Measurements from ENCODE around the gene ADIPOQ. TPM values are rescaled to one million over a fixed set of nuclear protein-coding genes. Genes with fewer than 3 reads are reported as not detected.
"Not testable (repeated sequence)": the region's sequence is repeated elsewhere in the genome, so short reads cannot be mapped to it uniquely, and the experiment has no call there.

Gene ADIPOQ
- total and polyA plus RNA-seq, 2 of the 13 experiments (the other 11 are each of a cell fraction or from before 2014, with no cell fraction given): not detected

DNA sequence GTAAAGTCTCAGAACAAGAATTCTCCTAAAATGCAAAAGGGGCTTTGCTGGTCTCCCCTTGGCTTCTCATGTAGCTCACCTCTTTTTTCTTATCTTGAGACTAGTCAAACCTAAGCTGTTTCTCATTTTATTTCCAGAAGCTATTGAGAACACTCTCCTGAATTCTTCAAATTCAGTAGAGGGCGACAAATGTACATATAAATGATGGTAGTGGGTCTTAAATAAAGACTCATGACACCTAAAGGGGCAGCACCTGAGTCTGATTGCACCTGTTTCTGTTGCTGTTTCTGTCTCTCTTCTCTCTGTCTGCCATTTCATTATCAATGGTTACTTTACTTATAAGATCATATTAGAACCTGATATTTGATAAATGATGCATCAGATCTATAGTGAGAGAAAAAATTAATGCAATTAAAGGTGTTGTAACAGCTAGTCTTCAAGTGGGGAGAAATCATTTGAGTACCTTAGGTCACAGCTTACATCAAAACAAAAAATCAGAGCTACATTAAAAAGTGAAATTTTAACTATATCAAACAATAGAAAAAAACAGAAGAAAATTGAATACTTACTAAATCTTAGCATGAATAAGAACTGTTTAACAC is 7.0 kb downstream of the ADIPOQ start:
- ChIA-PET POLR2A (interaction anchor here (0.6 to 1.4 kb wide), 3 partner anchors 190 to 316 kb away, joined by 3 to 7 read pairs (median 3); no protein-coding TSS in a partner anchor), CTCF (ENCODE audit: low intra/inter-chr PET ratio, low total read pairs) (interaction anchor here (1.0 to 2.4 kb wide), 5 partner anchors 81 to 316 kb away, joined by 3 to 13 read pairs (median 6); partner anchors contain the start of gene ST6GAL1)
- WGBS (ENCODE audit: low lambda C conversion rate): 0% methylated on average over 1 of the region's 1 CpG
- Histone ChIP-seq H3K36me3 (replicated peaks in 1 of 2; ENCODE audit: control insufficient read depth in 1 of 2, insufficient read depth in 2 of 2, low read length in 2 of 2) (no peaks in the 10 kb centered on the region), H3K9me3 (ENCODE audit: low read length) (no peaks in the 10 kb centered on the region), H3K4me2 (ENCODE audit: low read depth, low read length) (no peak overlapping the region), H3K79me2 (ENCODE audit: insufficient read depth, low read length) (no peaks in the 10 kb centered on the region), H3K4me3 (replicated peaks in 1 of 3; ENCODE audit: insufficient read depth in 1 of 3, low read depth in 2 of 3, low read length in 3 of 3) (no peak overlapping the region), H3K4me1 (ENCODE audit: insufficient read depth, low read length) (no peaks in the 10 kb centered on the region), H3K27ac (ENCODE audit: extremely low read length, insufficient read depth, low read length) (no peak overlapping the region), H4K20me1 (ENCODE audit: insufficient read depth, low read length) (no peaks in the 10 kb centered on the region), H3K27me3 (ENCODE audit: control insufficient read depth in 1 of 2, insufficient read depth in 2 of 2, low read length in 2 of 2) (peaks cover 0 to 12% of the 10 kb centered on the region in 2 experiments; a peak in 1 of 5 replicates), H2AFZ (ENCODE audit: low read length) (no peak overlapping the region), H3K9ac (ENCODE audit: insufficient read depth, low read depth, low read length) (no peak overlapping the region)
- ATAC-seq: peak; percentile 82
- peak; percentile 53 for FAIRE-seq
- intact Hi-C loops (cut with micrococcal nuclease; ENCODE audit: unreplicated experiment) (loop anchor here (1.0 to 5.0 kb wide), 6 partner anchors 81 to 316 kb away; partner anchors contain the start of gene ST6GAL1), in situ Hi-C loops (cut with HindIII; ENCODE audit: extremely low pct_ligation_motif_present, low pct_unique_long_range_greater_than_20kb) (no loop called here)
- BruUV-seq (replicated peaks): no TSS peak
- TF ChIP-seq, protein P1, sequence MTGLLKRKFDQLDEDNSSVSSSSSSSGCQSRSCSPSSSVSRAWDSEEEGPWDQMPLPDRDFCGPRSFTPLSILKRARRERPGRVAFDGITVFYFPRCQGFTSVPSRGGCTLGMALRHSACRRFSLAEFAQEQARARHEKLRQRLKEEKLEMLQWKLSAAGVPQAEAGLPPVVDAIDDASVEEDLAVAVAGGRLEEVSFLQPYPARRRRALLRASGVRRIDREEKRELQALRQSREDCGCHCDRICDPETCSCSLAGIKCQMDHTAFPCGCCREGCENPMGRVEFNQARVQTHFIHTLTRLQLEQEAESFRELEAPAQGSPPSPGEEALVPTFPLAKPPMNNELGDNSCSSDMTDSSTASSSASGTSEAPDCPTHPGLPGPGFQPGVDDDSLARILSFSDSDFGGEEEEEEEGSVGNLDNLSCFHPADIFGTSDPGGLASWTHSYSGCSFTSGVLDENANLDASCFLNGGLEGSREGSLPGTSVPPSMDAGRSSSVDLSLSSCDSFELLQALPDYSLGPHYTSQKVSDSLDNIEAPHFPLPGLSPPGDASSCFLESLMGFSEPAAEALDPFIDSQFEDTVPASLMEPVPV (CRISPR knock-in tag; IDR thresholded peaks at IDR 0.05): no peak
- TF ChIP-seq GATAD2A (CRISPR knock-in tag; IDR thresholded peaks at IDR 0.05) (0 out of 2 replicates have a peak, but pooled peaks have one; percentile 30), STAG1 (CRISPR knock-in tag; IDR thresholded peaks at IDR 0.05) (peak; percentile 93), SMC3 (IDR thresholded peaks at IDR 0.05; ENCODE audit: low read length) (peak; percentile 61; the same call in 1 of the 2 replicates), RAD21 (CRISPR knock-in tag; IDR thresholded peaks at IDR 0.05) (peak; percentile 63; the same call in 1 of the 2 replicates)
- TF ChIP-seq, protein P2, sequence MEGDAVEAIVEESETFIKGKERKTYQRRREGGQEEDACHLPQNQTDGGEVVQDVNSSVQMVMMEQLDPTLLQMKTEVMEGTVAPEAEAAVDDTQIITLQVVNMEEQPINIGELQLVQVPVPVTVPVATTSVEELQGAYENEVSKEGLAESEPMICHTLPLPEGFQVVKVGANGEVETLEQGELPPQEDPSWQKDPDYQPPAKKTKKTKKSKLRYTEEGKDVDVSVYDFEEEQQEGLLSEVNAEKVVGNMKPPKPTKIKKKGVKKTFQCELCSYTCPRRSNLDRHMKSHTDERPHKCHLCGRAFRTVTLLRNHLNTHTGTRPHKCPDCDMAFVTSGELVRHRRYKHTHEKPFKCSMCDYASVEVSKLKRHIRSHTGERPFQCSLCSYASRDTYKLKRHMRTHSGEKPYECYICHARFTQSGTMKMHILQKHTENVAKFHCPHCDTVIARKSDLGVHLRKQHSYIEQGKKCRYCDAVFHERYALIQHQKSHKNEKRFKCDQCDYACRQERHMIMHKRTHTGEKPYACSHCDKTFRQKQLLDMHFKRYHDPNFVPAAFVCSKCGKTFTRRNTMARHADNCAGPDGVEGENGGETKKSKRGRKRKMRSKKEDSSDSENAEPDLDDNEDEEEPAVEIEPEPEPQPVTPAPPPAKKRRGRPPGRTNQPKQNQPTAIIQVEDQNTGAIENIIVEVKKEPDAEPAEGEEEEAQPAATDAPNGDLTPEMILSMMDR (CRISPR knock-in tag; IDR thresholded peaks at IDR 0.05): peak; percentile 72
- peak; percentile 67 for DNase-seq (ENCODE audit: low spot score)

DNA sequence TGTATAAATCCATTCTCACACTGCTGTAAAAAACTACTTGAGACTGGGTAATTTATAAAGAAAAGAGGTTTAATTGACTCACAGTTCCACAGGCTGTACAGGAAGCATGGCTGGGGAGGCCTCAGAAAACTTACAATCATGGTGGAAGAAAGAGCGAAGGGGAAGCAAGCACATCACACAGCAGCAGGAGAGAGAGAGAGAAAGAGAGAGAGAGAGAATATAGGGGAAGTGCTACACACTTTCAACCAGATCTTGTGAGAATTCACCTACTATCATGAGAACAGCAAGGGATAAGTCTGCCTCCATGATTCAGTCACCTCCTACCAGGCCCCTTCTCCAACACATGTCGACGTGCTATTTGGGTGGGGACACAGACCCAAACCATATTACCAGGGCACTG is 9.3 kb downstream of the ADIPOQ start:
- BruUV-seq (replicated peaks); H3K79me2 ChIP-seq (ENCODE audit: insufficient read depth, low read length); H3K4me1 ChIP-seq (ENCODE audit: insufficient read depth, low read length); FAIRE-seq; H3K9ac ChIP-seq (ENCODE audit: insufficient read depth, low read depth, low read length); intact Hi-C loops (cut with micrococcal nuclease; ENCODE audit: unreplicated experiment); H3K9me3 ChIP-seq (ENCODE audit: low read length); H2AFZ ChIP-seq (ENCODE audit: low read length); CTCF ChIA-PET (ENCODE audit: low intra/inter-chr PET ratio, low total read pairs); H3K27me3 ChIP-seq (ENCODE audit: control insufficient read depth in 1 of 2, insufficient read depth in 2 of 2, low read length in 2 of 2); ATAC-seq; H3K36me3 ChIP-seq (replicated peaks in 1 of 2; ENCODE audit: control insufficient read depth in 1 of 2, insufficient read depth in 2 of 2, low read length in 2 of 2); H3K4me3 ChIP-seq (replicated peaks in 1 of 3; ENCODE audit: insufficient read depth in 1 of 3, low read depth in 2 of 3, low read length in 3 of 3); DNase-seq (ENCODE audit: low spot score); H3K4me2 ChIP-seq (ENCODE audit: low read depth, low read length); H4K20me1 ChIP-seq (ENCODE audit: insufficient read depth, low read length); H3K27ac ChIP-seq (ENCODE audit: extremely low read length, insufficient read depth, low read length): not testable (repeated sequence)
- 86% methylated on average over 3 of the region's 3 CpGs for WGBS (ENCODE audit: low lambda C conversion rate)
- in situ Hi-C loops (cut with HindIII; ENCODE audit: extremely low pct_ligation_motif_present, low pct_unique_long_range_greater_than_20kb): loop anchor here (5.0 kb wide), 2 partner anchors 80 to 310 kb away; partner anchors contain the start of gene ST6GAL1
- POLR2A ChIA-PET: interaction anchor here (1.3 kb wide), 1 partner anchor 190 kb away, joined by 4 read pairs; no protein-coding TSS in a partner anchor
